H1 (cell line): Measurements from ENCODE around the gene TDRD12. TPM values are rescaled to one million over a fixed set of nuclear protein-coding genes. Genes with fewer than 3 reads are reported as not detected.

Source experiments
- CTCF ChIA-PET: fragments of 300-600 bp; sonication (Branson Sonifier 250); formaldehyde crosslinking; loops from one replicate; lab custom pipeline; 2021; ENCODE audit not compliant: partially characterized antibody; lab: Charles Lee
- POLR2A ChIA-PET: fragments of 300-600 bp; sonication (Branson Sonifier 250); formaldehyde crosslinking; loops from one replicate; lab custom pipeline; 2021; ENCODE audit warnings: inconsistent platforms; ENCODE audit not compliant: partially characterized antibody; lab: Charles Lee
- DNase-seq, 2 experiments: peaks; one replicate each; pipeline versions ENCODE4 v3.0.0 to v3.0.0-alpha.2; 2010 to 2022; ENCODE audit warnings: low spot score in 2 of 2, low read depth in 1 of 2, mixed read lengths in 1 of 2
- FAIRE-seq: peaks from 2 replicates; lab custom pipeline; 2011; peaks lifted over from hg19 to GRCh38; lab: Jason Lieb, UNC
- H2AFZ ChIP-seq: 2 replicates; pipeline ENCODE4 v1.8.1; 2012; ENCODE audit warnings: low read length, inconsistent platforms
- H2AK5ac ChIP-seq: 2 replicates; pipeline ENCODE4 v1.6.1; 2013; ENCODE audit warnings: low read depth, low read length
- H2BK120ac ChIP-seq: replicated peaks from 2 replicates; pipeline ENCODE3; 2013; ENCODE audit warnings: low read depth, low read length, inconsistent platforms
- H2BK12ac ChIP-seq: 2 replicates; pipeline ENCODE4 v1.6.1; 2013; ENCODE audit warnings: low read depth, low read length
- H2BK15ac ChIP-seq: 2 replicates; pipeline ENCODE4 v1.6.1; 2013; ENCODE audit warnings: low read length
- H2BK20ac ChIP-seq: 2 replicates; pipeline ENCODE4 v1.6.1; 2013; ENCODE audit warnings: low read length
- H2BK5ac ChIP-seq: 2 replicates; pipeline ENCODE4 v1.6.1; 2013; ENCODE audit warnings: low read depth, low read length
- H3K14ac ChIP-seq: 2 replicates; pipeline ENCODE4 v1.6.1; 2013; ENCODE audit warnings: inconsistent platforms; ENCODE audit not compliant: insufficient read length
- H3K18ac ChIP-seq: 2 replicates; pipeline ENCODE4 v1.6.1; 2013; ENCODE audit warnings: low read length; ENCODE audit errors: extremely low read depth
- H3K23ac ChIP-seq: 2 replicates; pipeline ENCODE4 v1.6.1; 2013; ENCODE audit warnings: inconsistent platforms; ENCODE audit not compliant: insufficient read length
- H3K23me2 ChIP-seq: 2 replicates; pipeline ENCODE4 v1.6.1; 2013; ENCODE audit warnings: low read depth, low read length
- H3K27ac ChIP-seq: 2 replicates; pipeline ENCODE4 v1.6.1; 2011; ENCODE audit warnings: low read depth, low read length, inconsistent platforms
- H3K27me3 ChIP-seq, 4 experiments: replicated peaks in 1 of 4; 1 replicate in 1 of 4; 2 replicates in 3 of 4; pipeline versions ENCODE4 v1.6.1 to v1.8.1; 2011 to 2013; ENCODE audit warnings: low read length in 3 of 4, mild to moderate bottlenecking in 3 of 4, inconsistent platforms in 2 of 4, mixed read lengths in 2 of 4, moderate library complexity in 1 of 4; ENCODE audit not compliant: control insufficient read depth in 3 of 4, insufficient read depth in 3 of 4; ENCODE audit errors: extremely low read depth in 1 of 4
- H3K36me3 ChIP-seq, 4 experiments: 2 replicates each; pipeline versions ENCODE4 v1.6.1 to v1.8.1; 2011 to 2013; ENCODE audit warnings: mild to moderate bottlenecking in 4 of 4, low read length in 3 of 4, moderate library complexity in 2 of 4, control low read depth in 1 of 4, inconsistent platforms in 1 of 4; ENCODE audit not compliant: insufficient read depth in 4 of 4, control insufficient read depth in 2 of 4
- H3K4ac ChIP-seq: replicated peaks from 2 replicates; pipeline ENCODE3; 2013; ENCODE audit warnings: low read length, low read depth, mixed read lengths, inconsistent platforms; ENCODE audit not compliant: insufficient read length
- H3K4me1 ChIP-seq, 4 experiments: replicated peaks in 1 of 4; 1 replicate in 1 of 4; 2 replicates in 3 of 4; pipeline versions ENCODE4 v1.6.1 to v1.8.1; 2011 to 2013; ENCODE audit warnings: low read length in 3 of 4, inconsistent platforms in 2 of 4, mixed read lengths in 1 of 4; ENCODE audit not compliant: insufficient read depth in 4 of 4, control insufficient read depth in 3 of 4
- H3K4me2 ChIP-seq, 2 experiments: 2 replicates each; pipeline versions ENCODE4 v1.6.1 to v1.8.1; 2011 to 2013; ENCODE audit warnings: low read depth in 2 of 2, low read length in 2 of 2, control low read depth in 1 of 2, inconsistent platforms in 1 of 2, mild to moderate bottlenecking in 1 of 2; ENCODE audit not compliant: insufficient read depth in 1 of 2
- H3K4me3 ChIP-seq, 4 experiments: fragments of 200-600, 300-600 bp in 1 of 4; sonication (generic), shearing (Covaris generic), sonication (Bioruptor Twin) in 1 of 4; 2 replicates each; pipeline versions ENCODE4 v1.5.1 to v1.8.1; 2011 to 2016; ENCODE audit warnings: low read length in 4 of 4, low read depth in 3 of 4, control low read depth in 2 of 4, inconsistent platforms in 2 of 4, mild to moderate bottlenecking in 2 of 4, mixed read lengths in 1 of 4, moderate library complexity in 1 of 4; ENCODE audit not compliant: insufficient read depth in 2 of 4; ENCODE audit errors: extremely low read depth in 1 of 4
- H3K56ac ChIP-seq: replicated peaks from 2 replicates; pipeline ENCODE3; 2013; ENCODE audit warnings: low read depth, mild to moderate bottlenecking, mixed read lengths, low read length, inconsistent platforms; ENCODE audit not compliant: insufficient read length
- H3K79me1 ChIP-seq: 2 replicates; pipeline ENCODE4 v1.6.1; 2013; ENCODE audit warnings: low read depth, low read length, control low read depth
- H3K79me2 ChIP-seq, 2 experiments: 2 replicates each; pipeline versions ENCODE4 v1.6.1 to v1.8.1; 2012 to 2013; ENCODE audit warnings: low read length in 2 of 2, mild to moderate bottlenecking in 2 of 2, inconsistent platforms in 1 of 2; ENCODE audit not compliant: insufficient read depth in 2 of 2, control insufficient read depth in 1 of 2
- H3K9ac ChIP-seq, 4 experiments: replicated peaks in 1 of 4; 1 replicate in 1 of 4; 2 replicates in 3 of 4; pipeline versions ENCODE4 v1.6.1 to v1.8.1; 2011 to 2013; ENCODE audit warnings: low read depth in 3 of 4, low read length in 3 of 4, control low read depth in 2 of 4, mild to moderate bottlenecking in 2 of 4, moderate library complexity in 2 of 4, inconsistent platforms in 1 of 4; ENCODE audit errors: extremely low read depth in 1 of 4
- H3K9me3 ChIP-seq, 2 experiments: 2 replicates each; pipeline versions ENCODE4 v1.6.1 to v1.8.1; 2012 to 2013; ENCODE audit warnings: mild to moderate bottlenecking in 2 of 2, moderate library complexity in 2 of 2, control low read depth in 1 of 2, inconsistent platforms in 1 of 2, low read depth in 1 of 2, low read length in 1 of 2, mixed read lengths in 1 of 2; ENCODE audit not compliant: insufficient read depth in 2 of 2
- H4K20me1 ChIP-seq, 2 experiments: replicated peaks in 1 of 2; 2 replicates each; pipeline versions ENCODE3 to v1.8.1; 2011 to 2013; ENCODE audit warnings: inconsistent platforms in 2 of 2, low read length in 2 of 2, mild to moderate bottlenecking in 1 of 2; ENCODE audit not compliant: insufficient read depth in 2 of 2, control insufficient read depth in 1 of 2
- H4K5ac ChIP-seq: 2 replicates; pipeline ENCODE4 v1.6.1; 2013; ENCODE audit warnings: low read length, low read depth, mixed read lengths, inconsistent platforms; ENCODE audit not compliant: insufficient read length
- H4K8ac ChIP-seq: 2 replicates; pipeline ENCODE4 v1.8.0; 2013; ENCODE audit warnings: mild to moderate bottlenecking, moderate library complexity, low read length, inconsistent platforms; ENCODE audit not compliant: insufficient read depth; ENCODE audit errors: extremely low read depth
- H4K91ac ChIP-seq: replicated peaks from 2 replicates; pipeline ENCODE3; 2013; ENCODE audit warnings: low read length, mixed read lengths, inconsistent platforms; ENCODE audit not compliant: insufficient read length
- GTF2F1 ChIP-seq: IDR thresholded peaks from 2 replicates; pipeline ENCODE4 v1.6.1; 2012; ENCODE audit warnings: low read depth, low read length, improper control_type of control experiment, borderline replicate concordance
- RXRA ChIP-seq: IDR thresholded peaks from 2 replicates; pipeline ENCODE4 v1.6.1; 2011; ENCODE audit warnings: low read depth, mild to moderate bottlenecking, low read length, moderate library complexity; ENCODE audit not compliant: insufficient read depth
- SIN3A ChIP-seq, 2 experiments: IDR thresholded peaks in 1 of 2; conservative IDR thresholded peaks in 1 of 2; 2 replicates each; pipeline ENCODE4 v1.6.1; 2011 to 2012; ENCODE audit warnings: low read length in 2 of 2, improper control_type of control experiment in 1 of 2, low read depth in 1 of 2, mild to moderate bottlenecking in 1 of 2
- WGBS, 2 experiments: shearing (Covaris generic) in 1 of 2; methylation state at CpG; one replicate each; pipeline versions ENCODE4 v1.1.6 to v1.1.7; 2013 to 2015; ENCODE audit warnings: low lambda C conversion rate in 2 of 2, mixed read lengths in 2 of 2, inconsistent platforms in 1 of 2, low coverage in 1 of 2, missing lambda C conversion rate in 1 of 2; ENCODE audit not compliant: insufficient replicate concordance in 2 of 2, insufficient coverage in 1 of 2, insufficient read length in 1 of 2; ENCODE audit errors: extremely low coverage in 1 of 2, missing lambda C conversion rate in 1 of 2; 5-methylcytosine and 5-hydroxymethylcytosine counted together
- polyA plus RNA-seq, 7 experiments: library from polyadenylated mRNA; depleted of rRNA in 3 of 7; stranded (reverse) in 5 of 7; unstranded in 2 of 7; fragments of >200 nt in 5 of 7; fragments of 200-250 nt in 2 of 7; gene quantifications; 1 replicate in 5 of 7; 2 replicates in 1 of 7; 4 replicates in 1 of 7; pipeline versions ENCODE4 v1.2.1 to v1.2.3, GENCODE V29; 2011 to 2013; ENCODE audit warnings: missing spikeins in 2 of 7, mixed read lengths in 2 of 7
- total RNA-seq: library from RNA; stranded (reverse); fragmentation: NEBNext Ultra II Directional; extraction: Animal tissue kit (Norgen Biotek cat#: 25700); gene quantifications from 2 replicates; pipeline ENCODE4 v1.2.1, GENCODE V29; 2021

Gene TDRD12
- total and polyA plus RNA-seq, 2 of the 8 experiments (the other 6 are each of a cell fraction or from before 2014, with no cell fraction given): 0.39 to 0.88 TPM

DNA sequence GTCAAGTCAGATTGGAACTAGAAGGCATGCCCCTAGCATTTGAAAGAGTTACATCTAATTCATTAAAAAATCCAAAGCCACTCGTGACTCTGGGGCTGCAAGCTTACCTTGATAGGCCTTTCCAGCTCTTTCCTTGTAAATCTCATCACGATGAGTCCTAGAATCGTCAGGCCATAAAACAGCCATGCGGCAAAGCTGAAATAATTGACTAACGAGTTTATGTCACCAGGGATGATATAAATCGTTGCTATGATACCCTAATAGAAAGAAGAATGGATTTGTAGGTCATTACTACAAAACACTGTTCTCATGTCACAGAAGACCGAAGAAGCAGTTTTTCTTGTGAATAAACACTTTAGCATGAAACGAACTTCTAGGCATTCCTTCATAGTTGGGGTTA is 122.5 kb downstream of the TDRD12 start:
- Histone ChIP-seq H3K79me2 (no peaks in the 10 kb centered on the region), H4K20me1 (no peaks in the 10 kb centered on the region), H3K27me3 (no peaks in the 10 kb centered on the region), H3K79me1 (no peaks in the 10 kb centered on the region), H3K4me3 (no peak overlapping the region), H3K4ac (no peak overlapping the region), H4K8ac (no peak overlapping the region), H2BK5ac (no peak overlapping the region), H3K36me3 (no peaks in the 10 kb centered on the region; a peak in 1 of 8 replicates), H3K9ac (no peak overlapping the region), H2BK15ac (no peak overlapping the region), H3K4me1 (no peaks in the 10 kb centered on the region), H2BK20ac (no peak overlapping the region), H3K23ac (no peak overlapping the region), H3K23me2 (0 out of 2 replicates have a peak, but pooled peaks cover 1% of the 10 kb centered on the region), H3K18ac (no peak overlapping the region), H3K27ac (no peak overlapping the region), H4K91ac (no peak overlapping the region), H2AK5ac (no peak overlapping the region), H2BK120ac (no peak overlapping the region), H3K4me2 (no peak overlapping the region), H4K5ac (no peak overlapping the region), H3K56ac (no peak overlapping the region), H3K9me3 (peaks cover 0 to 13% of the 10 kb centered on the region in 2 experiments; a peak in 2 of 4 replicates), H2BK12ac (no peak overlapping the region), H3K14ac (no peak overlapping the region), H2AFZ (no peak overlapping the region)
- FAIRE-seq: no peak
- ChIA-PET CTCF (interaction anchor here (0.6 to 1.0 kb wide), 3 partner anchors 37 to 344 kb away, joined by 3 read pairs; no protein-coding TSS in a partner anchor), POLR2A (interaction anchor here (0.6 kb wide), 1 partner anchor 448 kb away, joined by 3 read pairs; no protein-coding TSS in a partner anchor)
- 83% methylated on average over 8 of the region's 8 CpGs; no CpG with 5 or more reads in 1 of the 2 experiments for WGBS, 2 experiments
- DNase-seq: no peak
- no peak for TF ChIP-seq GTF2F1
- no peak for TF ChIP-seq RXRA
- no peak for TF ChIP-seq SIN3A (conservative IDR thresholded peaks at IDR 0.05 in 1 of 2, IDR thresholded peaks at IDR 0.05 in 1 of 2; ENCODE audit: low read depth in 1 of 2, low read length in 2 of 2)
